HPDE6-E6E7 (cell line): ENCODE data around the gene LRRC10.
A peak's percentile ranks its signal among the peaks of the same experiment; 100 is the strongest.
"Not testable (repeated sequence)": the region's sequence is repeated elsewhere in the genome, so short reads cannot be mapped to it uniquely, and the experiment has no call there.

Experiments
- DNase-seq: peaks from one replicate; pipeline ENCODE4 v3.0.0; 2011; ENCODE audit warnings: missing footprints; ENCODE audit errors: extremely low spot score

LRRC10 gene

DNA sequence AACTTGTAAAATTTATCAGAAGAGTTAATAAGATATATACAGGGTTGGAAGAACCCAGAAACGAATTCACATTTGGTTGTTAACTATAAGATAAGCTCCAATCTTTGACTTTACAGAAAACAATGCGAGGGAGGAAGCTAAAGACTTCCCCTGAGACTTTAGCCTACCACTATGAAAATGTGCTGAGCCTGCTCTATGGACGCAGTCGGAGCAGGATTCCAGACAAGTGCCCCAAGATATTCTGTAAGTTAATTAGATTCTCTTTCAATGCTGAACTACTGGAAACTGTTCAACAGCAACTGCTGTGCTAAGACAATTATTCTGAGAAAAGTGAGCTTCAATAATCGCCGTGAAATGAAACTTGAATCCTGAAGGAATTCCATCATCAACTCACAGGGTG lies 8.3 kb upstream of the LRRC10 start:
- DNase-seq, result no peak

GRCh38 chr12:69616025-69616424 lies 5.3 kb upstream of the LRRC10 start:
- no peak for DNase-seq

DNA sequence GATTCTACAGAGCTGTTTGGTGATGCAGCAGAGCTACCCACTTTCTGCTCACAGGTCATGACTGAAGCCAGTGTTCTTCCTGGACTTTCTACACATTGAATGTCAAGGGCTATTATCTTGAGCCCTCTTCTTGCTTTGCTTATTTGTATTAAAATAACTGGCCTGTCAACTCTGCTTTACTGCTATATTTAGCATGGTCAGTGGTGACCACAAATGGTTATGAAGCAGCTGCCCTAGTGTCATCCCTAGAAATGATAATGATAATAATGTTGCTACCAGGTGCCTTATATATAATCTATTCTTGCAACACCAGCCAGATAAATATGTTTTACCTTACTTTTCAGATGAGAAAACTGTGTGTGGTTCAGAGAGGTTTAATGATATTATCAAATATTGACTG lies 2.6 kb upstream of the LRRC10 start:
- DNase-seq, result no peak

DNA sequence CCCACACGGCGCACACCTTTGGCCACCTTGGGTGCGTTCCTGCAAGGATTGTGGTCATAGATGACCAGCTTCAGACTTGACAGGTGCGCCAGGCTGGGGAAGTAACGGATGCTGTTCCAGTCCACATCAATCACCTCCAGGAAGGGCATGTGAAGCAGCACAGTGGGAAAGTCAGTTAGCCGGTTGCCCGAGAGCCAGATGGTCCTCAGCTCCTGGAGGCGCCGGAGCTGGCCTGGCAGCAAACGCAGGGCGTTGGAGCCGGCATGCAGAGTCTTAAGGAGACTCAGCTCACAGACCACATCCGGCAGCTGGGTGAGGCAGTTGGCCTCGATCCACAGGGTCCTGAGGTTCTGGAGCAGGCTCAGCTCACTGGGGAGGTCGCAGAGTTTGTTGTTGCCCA lies 581 bp downstream of the LRRC10 start:
- no peak for DNase-seq

DNA sequence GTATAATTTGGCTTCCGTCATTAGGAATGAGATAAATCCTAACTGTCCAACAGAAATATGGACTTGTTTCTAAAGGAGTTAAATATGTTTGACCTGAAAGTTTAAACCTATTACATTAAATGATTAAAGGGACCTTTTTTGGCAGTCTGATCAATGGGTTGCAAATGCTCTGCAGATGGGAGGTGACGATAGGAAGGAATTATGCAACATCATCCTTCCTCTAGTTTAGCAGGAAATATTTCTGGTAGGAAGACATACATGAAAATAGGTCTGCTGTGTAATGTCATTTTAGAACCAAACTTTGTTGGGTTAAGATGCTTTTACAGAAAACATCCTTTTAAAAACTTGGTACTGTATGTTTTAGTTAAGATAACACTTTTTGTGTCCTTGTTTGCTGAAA lies 2.6 kb downstream of the LRRC10 start:
- DNase-seq, result no peak

- not testable (repeated sequence) for DNase-seq
Measured at GRCh38 chr12:69604275-69604674, 6.4 kb downstream of the LRRC10 start.

DNA sequence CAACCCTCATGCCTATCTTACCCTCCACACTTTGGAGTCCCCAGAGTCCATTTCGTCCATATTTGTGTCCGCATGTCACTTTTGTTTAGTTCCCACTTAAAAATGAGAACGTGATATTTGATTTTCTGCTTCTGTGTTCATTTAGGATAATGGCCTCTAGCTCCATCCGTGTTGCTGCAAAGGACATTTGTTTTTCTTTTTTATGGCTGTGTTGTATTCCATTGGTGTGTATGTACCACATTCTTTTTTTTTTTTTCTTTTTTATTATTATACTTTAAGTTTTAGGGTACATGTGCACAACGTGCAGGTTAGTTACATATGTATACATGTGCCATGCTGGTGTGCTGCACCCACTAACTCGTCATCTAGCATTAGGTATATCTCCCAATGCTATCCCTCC lies 7.2 kb downstream of the LRRC10 start:
- not testable (repeated sequence) for DNase-seq

GRCh38 chr12:69602954-69603353 lies 7.8 kb downstream of the LRRC10 start:
- no peak for DNase-seq

DNA sequence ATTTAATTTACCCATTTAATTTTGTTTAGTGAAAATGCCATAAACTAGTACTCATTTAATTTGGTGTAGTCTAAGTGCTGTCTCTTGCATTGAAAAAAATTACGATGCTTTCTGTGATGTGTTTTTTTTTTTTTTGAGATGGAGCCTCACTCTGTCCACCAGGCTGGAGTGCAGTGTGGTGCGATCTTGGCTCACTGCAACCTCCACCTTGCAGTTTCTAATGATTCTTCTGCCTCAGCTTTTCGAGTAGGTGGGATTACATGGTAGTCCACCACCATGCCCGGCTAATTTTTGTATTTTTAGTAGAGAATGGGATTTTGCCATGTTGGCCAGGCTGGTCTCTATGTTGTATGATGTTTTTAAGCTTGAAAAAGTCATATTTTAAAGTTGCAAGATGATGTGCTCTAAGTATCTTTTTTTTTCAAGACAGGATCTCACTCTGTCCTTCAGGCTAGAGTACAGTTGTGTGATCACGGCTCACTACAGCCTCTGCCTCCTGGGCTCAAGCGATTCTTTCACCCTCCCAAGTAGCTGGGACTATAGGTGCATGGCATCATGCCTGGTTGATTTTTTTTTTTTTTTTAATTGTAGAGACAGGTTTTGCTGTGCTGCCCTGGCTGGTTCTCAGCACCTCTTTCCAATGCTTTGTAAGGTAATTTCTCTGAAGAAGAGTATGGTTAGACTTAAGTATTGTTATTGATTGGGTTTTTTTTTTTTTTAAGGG lies 8.6 kb downstream of the LRRC10 start:
- no peak for DNase-seq

GRCh38 chr12:69600804-69601203 lies 9.9 kb downstream of the LRRC10 start:
- no peak for DNase-seq

- no peak for DNase-seq
Measured at GRCh38 chr12:69598174-69598753, 12.4 kb downstream of the LRRC10 start.

- no peak for DNase-seq
Measured at GRCh38 chr12:69595689-69596088, 15.0 kb downstream of the LRRC10 start.

DNA sequence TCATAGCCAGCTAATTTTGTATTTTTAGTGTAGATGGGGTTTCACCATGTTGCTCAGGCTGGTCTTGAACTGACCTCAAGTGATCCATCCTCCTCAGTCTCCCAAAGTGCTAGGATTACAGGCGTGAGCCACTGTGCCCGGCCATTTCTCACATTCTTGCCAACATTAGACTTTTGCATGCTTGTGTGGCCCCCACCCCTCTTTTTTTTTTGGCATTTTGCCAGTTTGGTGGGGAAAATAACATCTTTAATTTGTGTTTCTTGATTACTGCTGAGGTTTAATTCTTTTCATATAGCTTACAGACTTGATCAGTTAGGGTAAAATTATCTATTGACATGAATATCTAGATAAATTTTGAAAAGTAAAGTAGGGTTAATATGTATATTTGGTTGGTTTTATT lies 21.6 kb downstream of the LRRC10 start:
- DNase-seq, result no peak

DNA sequence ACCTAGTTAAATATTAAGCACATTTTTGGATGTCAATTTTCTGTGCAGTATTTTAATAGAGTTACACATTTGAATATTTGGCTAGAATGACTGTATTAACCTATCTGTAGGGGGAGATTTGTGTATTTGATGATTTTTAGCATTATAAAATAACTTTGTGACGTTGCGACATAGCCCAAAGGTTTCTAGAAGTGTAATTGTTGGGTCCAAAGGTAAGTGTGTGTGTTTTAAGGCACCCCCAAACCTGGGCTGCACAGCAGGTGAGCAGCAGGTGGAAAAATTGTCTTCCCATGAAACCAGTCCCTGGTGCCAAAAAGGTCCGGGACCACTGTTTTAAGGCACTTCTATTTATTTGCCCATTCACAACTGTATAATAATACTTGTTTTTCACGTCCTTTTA lies 22.2 kb downstream of the LRRC10 start:
- DNase-seq, result no peak

GRCh38 chr12:69585189-69586062 lies 25.3 kb downstream of the LRRC10 start, which contains the start of gene CCT2:
Gene CCT2 (plus strand): TSS chr12:69585459. CDS start chr12:69585522, 63 bp downstream.
- DNase-seq, result peak; percentile 91

DNA sequence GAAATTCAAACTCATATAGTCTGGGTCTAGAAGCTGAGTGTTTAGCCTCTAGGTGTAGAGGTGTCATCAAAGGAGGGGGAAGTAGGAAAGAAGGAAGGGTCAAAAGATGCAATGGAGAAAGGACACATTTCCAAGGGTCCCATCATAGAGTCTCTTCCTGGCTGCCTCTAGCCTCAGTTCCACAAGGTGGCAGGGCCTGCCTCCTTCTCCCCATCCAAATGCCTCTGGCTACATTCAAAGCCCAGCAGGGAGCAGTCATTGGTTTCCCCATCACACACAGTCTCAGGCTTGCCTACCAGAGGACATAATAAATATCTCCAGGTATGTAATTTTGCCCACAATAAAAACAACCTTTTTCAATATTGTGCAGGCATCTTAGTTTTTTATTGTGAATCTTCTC lies 27.5 kb downstream of the LRRC10 start:
- DNase-seq, result no peak

- DNase-seq, result no peak
Measured at GRCh38 chr12:69580074-69580473, 30.6 kb downstream of the LRRC10 start.

- DNase-seq, result no peak
Measured at GRCh38 chr12:69579029-69579428, 31.7 kb downstream of the LRRC10 start.

GRCh38 chr12:69578283-69578682 lies 32.4 kb downstream of the LRRC10 start:
- DNase-seq, result no peak

DNA sequence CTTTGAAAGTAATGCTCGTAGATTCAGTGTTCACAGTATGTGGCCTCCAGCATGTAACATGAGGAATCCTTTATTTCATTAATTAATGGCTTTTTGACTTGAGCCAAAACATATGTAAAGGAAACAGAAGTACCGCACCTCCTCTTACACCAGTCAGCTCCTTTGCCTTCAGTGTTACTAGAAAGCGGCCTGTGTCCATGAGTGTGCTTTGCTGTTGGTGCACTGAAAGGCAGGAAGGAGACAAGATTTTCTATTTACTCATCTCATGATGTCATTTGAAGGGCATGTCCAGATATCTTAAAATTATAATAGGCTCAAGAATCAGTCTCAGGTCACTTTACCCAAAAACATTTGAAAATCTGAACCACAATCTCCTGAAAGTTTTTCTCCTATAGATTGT lies 35.4 kb downstream of the LRRC10 start:
- DNase-seq, result no peak

GRCh38 chr12:69570545-69571399 lies 39.9 kb downstream of the LRRC10 start:
- DNase-seq, result peak; percentile 38
